HUES64 (cell line): ENCODE measurements around the gene NR6A1.
A peak's percentile ranks its signal among the peaks of the same experiment; 100 is the strongest.

Experiments used
- H3K27ac ChIP-seq: 2 replicates; pipeline ENCODE4 v1.7.0; 2013; ENCODE audit warnings: low read depth, low read length, inconsistent platforms
- H3K27me3 ChIP-seq: 2 replicates; pipeline ENCODE4 v1.6.1; 2013; ENCODE audit warnings: mild to moderate bottlenecking, low read length; ENCODE audit not compliant: insufficient read depth
- H3K36me3 ChIP-seq: 2 replicates; pipeline ENCODE4 v1.6.1; 2013; ENCODE audit warnings: mild to moderate bottlenecking, low read length; ENCODE audit not compliant: insufficient read depth
- H3K4me1 ChIP-seq: 2 replicates; pipeline ENCODE4 v1.6.1; 2013; ENCODE audit warnings: mild to moderate bottlenecking, low read length, moderate library complexity; ENCODE audit not compliant: insufficient read depth
- H3K4me3 ChIP-seq: 2 replicates; pipeline ENCODE4 v1.5.1; 2013; ENCODE audit warnings: mild to moderate bottlenecking, low read length, moderate library complexity
- H3K9ac ChIP-seq: 2 replicates; pipeline ENCODE4 v1.6.1; 2013; ENCODE audit warnings: mild to moderate bottlenecking, low read depth, low read length
- H3K9me3 ChIP-seq: 2 replicates; pipeline ENCODE4 v1.6.1; 2013; ENCODE audit warnings: low read depth, low read length; ENCODE audit not compliant: insufficient read depth
- WGBS: fragments of 150-250, 120-280 bp; methylation state at CpG from one replicate; pipeline ENCODE4 v1.1.7; 2013; ENCODE audit warnings: missing lambda C conversion rate; 5-methylcytosine and 5-hydroxymethylcytosine counted together

NR6A1 gene

DNA sequence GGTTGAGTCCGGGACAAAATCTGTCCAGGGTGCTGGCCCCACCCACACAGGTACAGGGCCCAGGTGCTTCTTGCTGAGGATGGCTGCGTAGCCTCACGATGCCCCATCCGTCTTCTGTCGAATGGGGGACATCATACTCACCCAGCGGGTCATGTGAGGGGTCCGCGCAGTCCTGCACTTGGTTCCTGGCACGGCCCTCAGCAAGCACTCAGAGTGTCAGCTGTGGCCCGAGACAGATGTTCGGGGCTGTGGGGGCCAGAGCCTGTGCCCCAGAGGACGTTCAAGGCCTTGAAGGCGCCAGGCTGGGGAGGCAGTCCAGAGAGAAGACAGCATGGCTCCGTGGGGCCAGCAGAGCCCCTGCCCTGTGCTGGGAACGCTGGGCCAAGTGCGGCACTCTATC lies 291.7 kb downstream of the NR6A1 start:
- Histone ChIP-seq H3K9ac (no peak overlapping the region), H3K4me3 (no peak overlapping the region), H3K36me3 (no peaks in the 10 kb centered on the region), H3K27ac (no peak overlapping the region), H3K9me3 (no peaks in the 10 kb centered on the region), H3K27me3 (peaks cover 57% of the 10 kb centered on the region), H3K4me1 (peaks cover 10% of the 10 kb centered on the region)
- 91% methylated on average over 16 of the region's 16 CpGs for WGBS

DNA sequence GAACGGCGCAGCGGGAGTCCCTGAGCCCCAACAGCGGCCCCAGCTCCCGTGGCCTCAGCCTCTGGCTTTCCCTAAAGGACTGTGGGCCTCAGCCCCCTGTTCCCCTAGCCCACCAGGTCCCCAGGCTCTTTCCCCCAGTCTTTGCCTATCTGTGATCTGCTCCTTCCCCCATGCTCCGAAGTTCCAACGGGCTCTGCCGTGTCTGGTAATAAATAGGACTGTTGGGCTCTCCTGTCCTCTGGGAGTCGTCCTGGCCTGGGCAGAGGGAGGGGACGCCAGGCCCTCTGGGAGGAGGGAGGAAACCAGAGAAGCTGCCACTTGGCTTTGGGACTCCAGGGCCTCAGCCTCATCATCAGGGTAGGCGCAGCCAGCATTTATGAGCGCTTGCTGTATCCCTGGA lies 292.8 kb downstream of the NR6A1 start:
- peaks cover 10% of the 10 kb centered on the region for H3K4me1 ChIP-seq
- no peaks in the 10 kb centered on the region for H3K9me3 ChIP-seq
- WGBS: 32% methylated on average over 12 of the region's 12 CpGs
- H3K36me3 ChIP-seq: no peaks in the 10 kb centered on the region
- H3K4me3 ChIP-seq: peak overlapping the region; percentile 48
- H3K9ac ChIP-seq: no peak overlapping the region
- no peak overlapping the region for H3K27ac ChIP-seq
- H3K27me3 ChIP-seq: peaks cover 57% of the 10 kb centered on the region

DNA sequence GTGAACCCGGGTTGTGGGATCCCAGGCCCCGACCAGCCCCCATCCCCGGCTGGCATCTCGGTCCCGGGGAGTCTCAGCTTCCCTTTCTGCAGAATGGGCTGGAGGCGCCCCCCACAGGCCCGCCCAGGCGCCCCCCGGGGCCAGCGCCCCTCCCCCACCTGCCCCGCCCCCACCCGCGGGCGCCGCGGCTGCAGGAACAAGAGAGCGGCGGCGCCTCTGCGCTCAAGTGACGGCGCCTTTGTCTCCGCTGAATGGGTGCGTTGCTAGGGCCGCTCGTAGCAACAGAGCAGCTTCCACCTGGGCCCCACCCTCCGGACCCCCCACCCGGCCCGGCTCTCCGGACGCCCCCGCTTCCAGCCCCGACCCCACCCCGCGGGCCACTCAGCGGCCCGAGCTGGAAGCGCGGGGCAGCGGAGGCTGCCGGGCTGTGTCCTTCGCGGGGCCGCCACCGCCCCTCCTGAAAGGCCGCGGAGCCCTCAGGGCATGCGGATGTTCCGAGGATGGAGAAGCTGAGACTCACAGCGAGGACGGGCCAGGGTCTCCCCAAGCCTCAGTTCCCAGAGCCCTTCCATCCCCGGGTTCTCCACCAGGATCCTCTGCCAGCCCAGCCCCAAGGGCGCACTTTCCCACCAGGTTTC lies 293.3 kb downstream of the NR6A1 start:
- Histone ChIP-seq H3K4me1 (peaks cover 10% of the 10 kb centered on the region), H3K27ac (no peak overlapping the region), H3K9me3 (no peaks in the 10 kb centered on the region), H3K9ac (no peak overlapping the region), H3K36me3 (no peaks in the 10 kb centered on the region), H3K4me3 (peak overlapping the region; percentile 48), H3K27me3 (peaks cover 57% of the 10 kb centered on the region)
- WGBS: 1% methylated on average over 51 of the region's 53 CpGs

DNA sequence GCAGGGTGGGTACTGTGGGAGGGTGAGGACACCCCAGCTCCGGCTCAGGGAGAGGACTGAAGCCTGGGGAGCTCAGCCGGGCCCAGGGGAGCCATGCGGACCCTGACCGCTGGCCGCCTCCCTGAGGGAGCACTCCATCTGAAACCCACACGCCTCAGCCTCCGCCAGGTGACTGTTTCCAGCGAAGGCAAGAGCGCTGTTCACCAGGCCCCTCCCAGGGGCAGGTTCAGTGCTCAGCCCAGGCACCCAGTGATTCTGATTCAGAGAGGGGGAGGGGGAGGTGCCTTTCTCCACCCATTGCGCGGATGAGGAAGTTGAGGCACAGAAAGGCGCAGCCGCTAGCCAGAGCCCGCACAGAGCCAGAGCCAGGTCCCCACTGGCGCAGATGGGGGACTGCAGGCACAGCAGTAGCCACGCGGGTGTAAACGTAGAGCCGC lies 293.9 kb downstream of the NR6A1 start:
- Histone ChIP-seq H3K9ac (no peak overlapping the region), H3K27ac (no peak overlapping the region), H3K27me3 (peaks cover 55% of the 10 kb centered on the region), H3K4me1 (peaks cover 9% of the 10 kb centered on the region), H3K36me3 (no peaks in the 10 kb centered on the region), H3K4me3 (peak overlapping the region; percentile 48), H3K9me3 (no peaks in the 10 kb centered on the region)
- 32% methylated on average over 19 of the region's 19 CpGs for WGBS

DNA sequence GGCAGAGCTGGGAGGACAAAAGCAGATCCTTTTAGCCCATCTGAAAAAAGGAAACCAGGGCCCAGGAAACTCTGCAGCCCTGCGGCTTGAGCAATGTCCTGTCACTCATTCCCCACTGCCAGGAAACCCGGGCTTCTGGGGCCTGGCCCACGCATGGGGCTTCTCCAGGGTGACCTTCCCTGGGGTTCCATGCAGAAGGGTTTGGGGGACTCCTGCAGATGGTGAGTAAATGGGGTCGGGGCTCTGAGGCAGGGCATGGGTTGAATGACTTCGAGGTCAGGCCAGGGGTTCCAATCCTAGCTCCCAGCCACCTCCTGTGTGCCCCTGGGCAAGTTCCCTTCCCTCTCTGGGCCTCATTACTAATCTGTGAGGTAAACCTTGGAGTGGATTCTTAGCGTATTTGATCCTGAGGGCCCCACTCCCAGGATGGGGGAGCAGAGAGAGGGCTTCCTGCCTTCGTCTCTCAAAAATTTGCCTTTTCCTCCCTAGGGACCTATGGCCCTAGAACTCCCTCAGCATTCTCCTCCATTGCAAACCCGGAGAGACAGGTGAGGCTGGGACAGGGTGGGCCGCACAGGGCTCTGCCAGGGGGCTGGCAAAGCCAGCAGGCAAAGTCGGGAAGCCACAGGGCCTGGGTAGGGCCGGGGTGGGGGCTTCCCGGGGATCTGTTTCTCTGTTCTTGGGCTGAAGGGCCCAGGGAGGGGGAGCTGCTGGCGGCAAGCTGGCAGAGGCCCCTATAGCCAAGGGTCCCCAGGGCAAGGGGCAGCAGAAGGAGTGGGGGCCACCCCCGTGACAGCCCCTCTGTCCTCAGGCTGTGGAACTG lies 295.0 kb downstream of the NR6A1 start:
- WGBS: 85% methylated on average over 14 of the region's 14 CpGs

DNA sequence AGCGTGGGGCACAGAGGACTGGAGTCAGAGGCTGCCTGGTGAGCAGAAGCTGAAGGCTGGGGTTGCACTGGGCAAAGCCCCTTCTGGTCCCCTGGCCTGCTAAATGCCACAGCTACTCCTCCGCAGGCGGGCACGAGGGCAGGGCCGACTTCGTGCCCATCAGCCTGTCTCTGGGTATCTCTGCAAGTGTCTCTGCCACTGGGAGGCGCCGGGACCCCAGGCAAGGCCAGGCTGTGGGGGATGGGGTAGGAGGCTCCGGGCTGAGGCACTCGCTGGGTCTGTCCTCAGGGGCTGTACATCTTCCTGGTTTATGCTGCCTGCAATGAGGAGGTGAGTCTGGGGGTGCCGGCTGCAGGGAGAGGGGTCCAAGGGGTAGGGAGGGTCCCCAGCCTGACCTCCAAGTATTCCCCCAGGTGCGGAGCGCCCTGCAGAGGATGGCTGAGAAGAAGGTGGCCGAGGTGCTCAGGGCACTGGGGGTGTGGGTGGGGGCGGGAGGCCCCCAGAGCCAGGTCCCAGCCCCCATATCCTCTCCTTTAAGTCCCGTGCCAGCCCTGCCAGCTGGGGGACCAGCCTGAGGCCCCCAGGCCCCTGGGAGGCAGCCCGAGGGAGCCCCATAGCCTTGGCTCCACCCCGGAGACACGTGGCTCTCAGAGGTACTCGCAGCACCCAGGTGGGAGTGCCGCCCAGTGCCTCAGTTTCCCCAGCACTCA lies 295.8 kb downstream of the NR6A1 start:
- Histone ChIP-seq H3K4me1 (peaks cover 4% of the 10 kb centered on the region), H3K9ac (no peak overlapping the region; the same call in 1 of the 2 replicates), H3K4me3 (no peak overlapping the region), H3K9me3 (no peaks in the 10 kb centered on the region), H3K27me3 (peaks cover 44% of the 10 kb centered on the region), H3K27ac (no peak overlapping the region), H3K36me3 (no peaks in the 10 kb centered on the region)
- 73% methylated on average over 21 of the region's 21 CpGs for WGBS

More for the DNA sequence above, 295.0 kb downstream of the NR6A1 start:
- peaks cover 4% of the 10 kb centered on the region for H3K4me1 ChIP-seq
- no peaks in the 10 kb centered on the region for H3K36me3 ChIP-seq
- peaks cover 46% of the 10 kb centered on the region for H3K27me3 ChIP-seq
- no peak overlapping the region for H3K27ac ChIP-seq
- no peaks in the 10 kb centered on the region for H3K9me3 ChIP-seq
- no peak overlapping the region for H3K9ac ChIP-seq
- no peak overlapping the region for H3K4me3 ChIP-seq

DNA sequence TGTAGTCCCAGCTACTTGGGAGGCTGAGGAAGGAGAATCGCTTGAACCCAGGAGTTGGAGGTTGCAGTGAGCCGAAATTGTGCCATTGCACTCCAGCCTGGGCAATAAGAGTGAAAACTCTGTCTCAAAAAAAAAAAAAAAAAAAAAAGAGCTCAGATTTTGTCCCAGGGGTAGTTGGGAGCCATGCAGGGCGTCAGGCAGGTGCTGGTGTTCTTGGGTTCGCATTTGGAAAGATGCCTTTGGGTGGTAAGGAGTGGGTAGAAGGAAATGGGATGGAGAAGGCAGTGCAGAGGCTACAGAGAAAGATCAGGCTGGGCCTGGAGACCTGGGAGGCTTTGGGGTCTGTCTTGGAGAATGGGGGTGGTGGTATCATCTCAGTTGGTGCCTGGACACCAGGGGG lies 297.0 kb downstream of the NR6A1 start:
- WGBS: 74% methylated on average over 4 of the region's 4 CpGs
- H3K27me3 ChIP-seq: peaks cover 32% of the 10 kb centered on the region
- no peak overlapping the region for H3K4me3 ChIP-seq
- H3K9ac ChIP-seq: no peak overlapping the region
- no peaks in the 10 kb centered on the region for H3K36me3 ChIP-seq
- no peaks in the 10 kb centered on the region for H3K9me3 ChIP-seq
- H3K27ac ChIP-seq: no peak overlapping the region
- H3K4me1 ChIP-seq: peaks cover 4% of the 10 kb centered on the region; the same call in 1 of the 2 replicates

DNA sequence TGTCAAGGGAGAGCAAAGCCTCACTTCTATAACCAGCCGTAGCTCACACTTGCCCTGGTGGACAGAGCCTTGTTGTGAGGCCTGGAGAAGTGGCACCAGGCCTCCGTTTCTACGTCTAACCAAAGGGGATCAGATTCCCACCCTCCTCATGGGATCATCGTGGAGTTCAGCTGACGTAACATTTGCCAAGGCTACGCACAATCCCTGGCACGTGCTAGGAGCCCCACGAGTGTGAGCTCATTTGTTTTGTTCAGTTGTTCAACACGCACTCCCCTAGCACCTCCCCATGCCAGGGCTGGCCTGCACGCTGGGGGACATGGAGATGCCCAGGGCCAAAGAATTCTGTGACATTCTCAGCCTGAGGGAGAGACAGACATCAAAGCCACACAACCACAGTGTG lies 297.8 kb downstream of the NR6A1 start:
- Histone ChIP-seq H3K36me3 (no peaks in the 10 kb centered on the region), H3K27ac (no peak overlapping the region), H3K9ac (no peak overlapping the region), H3K4me3 (no peak overlapping the region), H3K9me3 (no peaks in the 10 kb centered on the region), H3K4me1 (peaks cover 2% of the 10 kb centered on the region; the same call in 1 of the 2 replicates), H3K27me3 (peaks cover 24% of the 10 kb centered on the region)
- WGBS: 91% methylated on average over 10 of the region's 10 CpGs

DNA sequence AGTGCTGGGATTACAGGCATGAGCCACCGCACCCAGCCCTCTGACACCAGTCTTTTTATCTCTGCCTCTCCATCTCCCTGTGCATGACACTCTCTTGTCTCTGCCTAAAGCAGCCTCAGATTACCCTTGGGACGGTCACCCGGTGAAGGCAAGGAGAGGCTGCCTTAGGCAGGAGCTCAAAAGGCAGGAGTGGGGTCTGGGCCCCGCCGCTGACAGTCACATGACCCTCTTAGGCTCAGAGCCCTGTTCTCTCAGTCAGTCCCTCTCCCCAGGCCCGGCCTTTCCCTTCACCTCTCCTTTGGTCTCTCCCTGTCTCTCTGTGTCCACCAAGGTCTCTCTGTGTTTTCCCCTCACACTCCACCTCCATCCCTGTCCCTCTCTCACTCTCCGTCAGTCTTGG lies 298.3 kb downstream of the NR6A1 start:
- H3K4me1 ChIP-seq: no peaks in the 10 kb centered on the region
- WGBS: 86% methylated on average over 7 of the region's 7 CpGs

DNA sequence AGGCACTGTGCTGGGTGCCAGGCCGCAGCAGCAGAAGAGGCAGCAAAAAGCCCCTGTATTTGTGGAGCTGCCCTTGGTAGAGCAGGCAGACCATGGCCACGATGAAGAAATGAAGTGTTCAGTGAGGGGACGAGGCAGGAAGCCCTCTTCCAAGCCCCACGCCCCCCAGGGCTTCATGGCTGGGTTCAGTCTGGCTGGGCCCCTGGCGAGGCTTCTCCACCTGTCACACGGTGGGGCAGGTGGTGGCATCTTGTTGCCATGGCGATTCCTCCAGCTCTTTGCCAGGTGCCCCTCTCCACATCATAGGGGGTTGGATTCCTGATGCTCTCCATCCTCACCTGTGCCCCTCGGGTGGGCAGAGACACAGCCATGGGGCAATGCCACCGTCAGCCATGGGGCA lies 299.4 kb downstream of the NR6A1 start:
- no peak overlapping the region for H3K4me3 ChIP-seq
- no peak overlapping the region for H3K9ac ChIP-seq
- no peaks in the 10 kb centered on the region for H3K36me3 ChIP-seq
- H3K4me1 ChIP-seq: no peaks in the 10 kb centered on the region
- peaks cover 12% of the 10 kb centered on the region for H3K27me3 ChIP-seq
- H3K27ac ChIP-seq: no peak overlapping the region
- 85% methylated on average over 9 of the region's 9 CpGs for WGBS
- H3K9me3 ChIP-seq: no peaks in the 10 kb centered on the region

More for the DNA sequence above, 298.3 kb downstream of the NR6A1 start:
- H3K27ac ChIP-seq: no peak overlapping the region
- no peak overlapping the region for H3K9ac ChIP-seq
- H3K9me3 ChIP-seq: no peaks in the 10 kb centered on the region
- H3K4me3 ChIP-seq: no peak overlapping the region
- H3K27me3 ChIP-seq: peaks cover 20% of the 10 kb centered on the region
- H3K36me3 ChIP-seq: no peaks in the 10 kb centered on the region

DNA sequence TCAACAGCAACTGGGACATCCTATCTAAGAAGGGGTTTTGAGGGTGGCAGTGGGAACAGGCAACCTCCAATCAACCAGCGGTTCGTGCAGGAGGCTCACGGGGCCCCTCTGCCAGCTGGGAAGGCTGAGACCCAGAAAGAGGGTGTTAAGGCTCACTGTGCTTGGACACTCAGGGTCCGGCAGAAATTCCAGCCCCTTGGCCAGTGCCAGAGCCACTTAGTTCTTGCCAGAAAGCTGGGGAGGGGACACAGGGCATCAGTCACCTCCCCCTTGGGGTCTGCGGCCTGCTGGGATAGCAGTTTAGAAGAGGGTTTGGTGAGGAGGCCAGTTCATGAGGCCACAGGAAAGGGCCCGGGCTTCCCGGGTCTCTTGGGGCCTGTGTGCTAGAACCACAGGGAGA lies 300.4 kb downstream of the NR6A1 start:
- Histone ChIP-seq H3K9ac (no peak overlapping the region), H3K27me3 (peaks cover 2% of the 10 kb centered on the region; the same call in 1 of the 2 replicates), H3K9me3 (no peaks in the 10 kb centered on the region), H3K36me3 (no peaks in the 10 kb centered on the region), H3K27ac (no peak overlapping the region), H3K4me3 (no peak overlapping the region), H3K4me1 (no peaks in the 10 kb centered on the region)
- WGBS: 96% methylated on average over 7 of the region's 7 CpGs
